Iris pigment epithelial cell (primary cell): ENCODE measurements around the gene SETDB1.

ENCODE experiments used
- DNase-seq: peaks from one replicate; pipeline ENCODE4 v3.0.0-alpha.2; 2011; ENCODE audit warnings: low read depth

SETDB1 gene

DNA sequence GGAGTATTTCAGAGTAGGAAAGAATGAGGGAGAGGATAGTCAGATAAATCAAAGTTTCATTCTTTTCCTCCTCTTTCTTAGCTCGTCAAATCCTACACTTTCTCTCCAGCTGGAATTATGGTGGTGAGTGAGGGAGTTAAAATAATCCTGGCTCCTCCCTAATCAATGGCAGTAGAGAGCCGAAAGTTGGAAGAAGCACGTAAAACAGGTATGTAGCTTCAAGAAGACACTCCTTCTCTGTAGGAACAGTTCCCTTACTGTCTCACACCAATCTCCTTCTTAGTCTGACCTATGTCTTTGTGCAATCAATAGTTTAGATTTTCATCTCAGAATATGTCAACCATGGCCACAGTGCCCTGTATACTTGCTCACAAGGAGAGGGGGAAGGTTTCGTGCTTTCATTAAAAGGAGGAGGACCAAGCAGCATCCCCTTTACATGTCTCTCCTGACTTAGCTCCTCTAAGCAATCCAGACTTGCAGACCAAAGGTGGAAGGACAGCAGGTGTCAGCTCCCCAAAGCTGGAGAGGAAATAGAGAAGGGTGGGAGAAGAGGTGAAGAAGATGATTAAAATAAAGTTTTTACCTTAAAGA is 79.7 kb downstream of the SETDB1 start:
- DNase-seq, result no peak

DNA sequence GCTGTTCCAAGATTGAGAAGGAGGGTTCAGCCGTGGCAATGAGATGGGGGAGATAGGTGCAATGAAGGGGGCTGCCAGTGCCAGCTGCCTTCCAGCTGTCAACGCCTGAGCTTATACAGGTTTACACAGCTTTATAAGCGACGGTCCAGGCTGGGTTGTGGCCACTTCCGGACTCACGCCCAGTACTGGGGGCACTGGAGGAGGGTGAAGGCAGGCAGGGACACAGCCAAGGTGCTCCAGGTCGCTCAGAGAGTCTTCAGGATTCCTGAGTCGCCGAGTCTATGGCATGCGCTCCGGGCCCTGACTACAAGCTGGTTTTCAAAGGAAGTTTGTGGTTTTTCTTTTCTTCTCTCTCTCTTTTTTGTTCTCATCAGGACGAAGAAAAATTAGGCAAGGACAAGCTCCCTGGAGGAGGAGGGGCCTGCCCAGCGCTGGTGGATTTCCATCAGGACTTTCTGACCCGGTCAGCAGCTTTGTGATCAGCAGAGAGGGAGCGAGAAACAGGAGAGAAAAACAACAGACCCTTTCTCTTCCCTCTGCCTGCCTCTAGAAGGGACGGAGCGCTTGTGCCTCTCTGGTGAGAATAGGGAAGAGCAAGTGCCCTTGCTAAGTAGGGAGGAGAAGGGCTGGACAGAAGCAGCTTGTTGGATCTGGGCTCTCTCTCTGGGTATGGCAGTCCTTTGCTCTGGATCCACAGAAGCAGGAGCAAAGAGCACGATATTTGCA is 80.3 kb downstream of the SETDB1 start, which contains the start of gene MINDY1:
MINDY1 (minus strand) TSS at position 576 of the 726 bp plus-strand sequence. CDS start 4,285 bp downstream, outside the sequence.
- peak; percentile 90 for DNase-seq

- DNase-seq, result no peak
These were observed 81.7 kb downstream of the SETDB1 start for GRCh38 chr1:151007853-151008243.

- DNase-seq, result peak; percentile 95
These were observed 82.4 kb downstream of the SETDB1 start, which contains the start of gene PRUNE1 for GRCh38 chr1:151008244-151009205. Gene PRUNE1, plus strand, starts transcription at chr1:151008449. Its CDS starts 184 bp downstream, at chr1:151008633.

GRCh38 chr1:151009206-151009587 is 83.0 kb downstream of the SETDB1 start:
- peak; percentile 66 for DNase-seq

DNA sequence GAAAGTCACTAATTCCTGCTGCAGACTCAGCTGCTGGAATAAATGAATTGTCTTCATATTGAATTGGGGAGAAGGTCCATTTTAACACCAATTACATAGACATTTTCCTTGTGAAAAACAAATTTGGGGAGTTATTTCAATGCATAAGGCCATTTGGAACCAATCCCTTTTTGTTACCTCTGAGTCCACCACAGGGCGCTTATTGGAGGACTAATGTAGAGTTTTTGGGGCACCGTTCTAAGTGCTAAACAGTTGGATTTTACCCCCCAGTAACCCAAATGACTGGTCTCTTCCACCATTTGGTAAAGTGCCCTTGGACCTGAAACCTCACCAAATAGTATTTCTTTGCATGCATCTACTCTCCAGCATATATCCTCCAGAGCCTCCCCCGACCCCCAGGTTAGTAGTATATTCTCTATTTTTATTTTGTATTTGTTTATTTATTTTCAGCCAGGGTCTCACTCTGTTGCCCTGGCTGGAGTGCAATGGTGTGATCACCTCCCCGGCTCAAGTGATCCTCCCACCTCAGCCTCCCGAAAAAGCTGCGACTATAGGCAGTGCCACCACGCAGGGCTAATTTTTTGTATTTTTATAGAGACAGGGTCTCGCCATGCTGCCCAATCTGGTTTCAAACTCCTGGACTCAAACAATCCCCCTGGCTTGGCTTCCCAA is 83.6 kb downstream of the SETDB1 start:
- no peak for DNase-seq

DNA sequence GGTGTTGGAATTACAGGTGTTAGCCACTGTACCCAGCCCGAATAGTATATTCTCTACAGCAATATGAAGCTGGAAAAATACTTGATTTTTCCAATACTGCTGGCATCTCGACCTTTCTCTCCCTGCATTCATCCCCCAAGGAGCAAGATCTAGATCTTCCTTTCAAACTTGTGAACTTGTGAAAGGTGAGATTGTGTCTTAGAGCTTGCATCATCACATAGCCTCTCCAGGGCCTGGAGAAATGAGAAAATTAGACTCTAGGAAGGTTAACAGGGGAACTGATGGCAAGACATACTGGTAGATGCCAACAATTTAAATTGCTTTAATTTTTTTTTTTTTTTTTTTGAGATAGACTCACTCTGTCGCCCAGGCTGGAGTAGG is 84.2 kb downstream of the SETDB1 start:
- DNase-seq, result no peak

DNA sequence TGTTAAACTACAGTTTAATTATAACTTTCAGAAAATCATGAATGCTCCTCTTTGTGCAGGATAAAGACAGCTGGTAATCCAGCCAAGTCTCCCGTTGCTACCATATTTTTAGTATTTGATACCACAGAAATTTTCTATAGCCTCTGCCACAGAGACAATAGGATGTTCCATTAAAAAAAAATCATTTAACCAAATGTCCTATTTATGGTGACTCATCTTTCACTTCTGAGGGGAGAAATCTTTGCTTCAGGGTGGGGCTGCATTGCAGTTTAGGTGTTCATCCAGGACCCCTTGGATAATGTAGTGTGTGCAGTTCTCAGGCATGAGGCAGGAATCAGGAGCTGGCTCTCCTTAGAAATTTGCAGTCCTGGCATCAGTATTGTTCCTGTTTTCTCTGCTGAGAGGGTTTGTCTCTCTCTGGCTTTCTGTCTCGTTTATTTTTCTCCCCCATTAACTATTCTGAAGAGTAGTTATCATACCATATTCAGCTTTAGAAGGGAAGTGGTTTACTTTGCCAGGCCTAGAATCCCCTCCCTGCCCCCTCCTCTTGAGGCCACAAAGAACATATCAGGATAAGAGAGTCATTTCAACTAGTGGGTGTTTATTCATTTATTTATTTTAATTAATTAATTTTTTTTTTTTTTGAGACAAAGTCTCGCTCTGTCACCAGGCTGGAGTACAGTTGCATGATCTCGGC is 85.1 kb downstream of the SETDB1 start:
- no peak for DNase-seq

DNA sequence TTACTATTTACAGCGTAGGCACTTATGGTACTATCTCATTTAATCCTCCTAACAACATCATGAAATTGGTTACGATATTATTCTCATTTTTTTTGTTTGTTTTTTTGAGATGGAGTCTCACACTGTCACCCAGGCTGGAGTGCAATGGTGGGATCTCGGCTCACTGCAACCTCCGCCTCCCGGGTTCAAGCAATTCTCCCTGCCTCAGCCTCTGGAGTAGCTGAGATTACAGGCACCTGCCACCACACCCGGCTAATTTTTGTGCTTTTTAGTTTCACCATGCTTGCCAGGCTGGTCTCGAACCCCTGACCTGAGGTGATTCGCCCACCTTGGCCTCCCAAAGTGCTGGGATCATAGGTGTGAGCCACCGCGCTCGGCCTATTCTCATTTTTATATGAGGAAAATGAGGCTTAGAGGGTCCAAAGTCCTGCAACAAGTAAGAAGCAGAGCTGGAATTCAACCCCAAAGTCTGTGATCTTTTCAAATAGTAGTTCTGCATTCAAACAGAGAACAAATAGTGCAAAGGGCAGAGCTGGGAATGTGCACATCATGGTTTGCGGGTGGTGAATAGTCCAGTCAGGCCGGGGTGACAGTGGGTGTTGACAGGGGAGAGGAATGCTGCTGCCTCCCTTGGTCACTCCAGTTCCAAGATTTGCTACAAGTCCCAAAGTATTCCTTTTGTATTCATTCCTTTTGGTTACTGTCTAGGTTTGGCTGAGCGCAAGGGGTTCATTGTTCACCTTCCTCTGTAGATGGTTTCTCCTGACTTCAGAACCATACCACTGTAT is 86.7 kb downstream of the SETDB1 start:
- DNase-seq, result no peak

GRCh38 chr1:151013518-151013917 is 87.4 kb downstream of the SETDB1 start:
- DNase-seq, result peak; percentile 39
